ENCODE results near the gene CFAP46. TPM values are rescaled to one million over a fixed set of nuclear protein-coding genes. Genes with fewer than 3 reads are reported as not detected.
A peak's percentile ranks its signal among the peaks of the same experiment; 100 is the strongest.

Gene CFAP46
- total and polyA plus RNA-seq, 2 of the 8 experiments (the other 6 are each of a cell fraction or from before 2014, with no cell fraction given), result 2.6 to 4.8 TPM

DNA sequence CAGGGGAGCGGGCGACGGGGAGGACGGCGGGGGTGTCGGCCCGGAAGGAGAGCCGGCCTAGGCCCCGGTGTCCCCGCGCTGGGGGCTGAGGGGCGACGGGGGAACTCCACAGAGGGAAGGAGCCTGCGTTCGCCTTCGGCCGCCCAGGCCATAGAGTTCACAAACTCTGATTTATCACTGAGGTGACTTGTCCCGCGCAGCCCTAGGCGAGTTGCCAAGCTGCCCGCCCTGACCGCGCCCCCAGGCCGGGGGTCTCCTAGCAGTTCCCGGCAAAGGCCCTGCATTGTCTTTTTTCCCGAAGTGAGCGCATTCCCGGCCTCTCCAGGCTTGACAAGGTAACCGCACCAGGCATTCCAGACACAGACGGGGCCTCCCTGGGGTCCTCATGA, 153.5 kb downstream of the CFAP46 start:
- Histone ChIP-seq H3K79me1 (ENCODE audit: low read depth, low read length) (no peaks in the 10 kb centered on the region), H3K27me3 (replicated peaks in 1 of 4; ENCODE audit: control insufficient read depth in 3 of 4, extremely low read depth in 1 of 4, insufficient read depth in 3 of 4, low read length in 3 of 4) (peaks cover 64 to 70% (median 69%) of the 10 kb centered on the region in 4 experiments), H3K9me3 (ENCODE audit: insufficient read depth in 2 of 2, low read depth in 1 of 2, low read length in 1 of 2) (no peaks in the 10 kb centered on the region; a peak in 1 of 4 replicates), H4K8ac (ENCODE audit: extremely low read depth, insufficient read depth, low read length) (no peak overlapping the region), H2BK5ac (ENCODE audit: low read depth, low read length) (no peak overlapping the region), H3K4ac (replicated peaks; ENCODE audit: insufficient read length, low read depth, low read length) (no peak overlapping the region), H3K27ac (ENCODE audit: low read depth, low read length) (no peak overlapping the region), H3K79me2 (ENCODE audit: control insufficient read depth in 1 of 2, insufficient read depth in 2 of 2, low read length in 2 of 2) (no peaks in the 10 kb centered on the region), H4K5ac (ENCODE audit: insufficient read length, low read depth, low read length) (no peak overlapping the region), H3K23me2 (ENCODE audit: low read depth, low read length) (peaks cover 7% of the 10 kb centered on the region; the same call in 1 of the 2 replicates), H3K56ac (replicated peaks; ENCODE audit: insufficient read length, low read depth, low read length) (no peak overlapping the region), H2BK12ac (ENCODE audit: low read depth, low read length) (no peak overlapping the region), H2BK15ac (ENCODE audit: low read length) (no peak overlapping the region), H2BK120ac (replicated peaks; ENCODE audit: low read depth, low read length) (no peak overlapping the region), H3K14ac (ENCODE audit: insufficient read length) (no peak overlapping the region), H3K18ac (ENCODE audit: extremely low read depth, low read length) (no peak overlapping the region), H2BK20ac (ENCODE audit: low read length) (no peak overlapping the region), H3K23ac (ENCODE audit: insufficient read length) (no peak overlapping the region), H3K9ac (replicated peaks in 1 of 4; ENCODE audit: extremely low read depth in 1 of 4, low read depth in 3 of 4, low read length in 3 of 4) (no peak overlapping the region), H3K4me2 (ENCODE audit: insufficient read depth in 1 of 2, low read depth in 2 of 2, low read length in 2 of 2) (peak overlapping the region; percentile 46 to 78), H3K36me3 (ENCODE audit: control insufficient read depth in 2 of 4, insufficient read depth in 4 of 4, low read length in 3 of 4) (peaks cover 0 to 28% (median 0%) of the 10 kb centered on the region in 4 experiments; a peak in 2 of 8 replicates), H2AFZ (ENCODE audit: low read length) (no peak overlapping the region), H2AK5ac (ENCODE audit: low read depth, low read length) (no peak overlapping the region), H3K4me1 (replicated peaks in 1 of 4; ENCODE audit: control insufficient read depth in 3 of 4, insufficient read depth in 4 of 4, low read length in 3 of 4) (peaks cover 0 to 18% (median 8%) of the 10 kb centered on the region in 4 experiments; a peak in 6 of 7 replicates), H4K91ac (replicated peaks; ENCODE audit: insufficient read length, low read length) (no peak overlapping the region), H3K4me3 (ENCODE audit: extremely low read depth in 1 of 4, insufficient read depth in 2 of 4, low read depth in 3 of 4, low read length in 4 of 4) (peak overlapping the region; percentile 18 to 62 (median 40); a peak in 7 of 8 replicates), H4K20me1 (replicated peaks in 1 of 2; ENCODE audit: control insufficient read depth in 1 of 2, insufficient read depth in 2 of 2, low read length in 2 of 2) (peaks cover 5 to 7% of the 10 kb centered on the region in 2 experiments)
- ChIA-PET CTCF (ENCODE audit: partially characterized antibody) (interaction anchor here (1.0 kb wide), 1 partner anchor 134 kb away, joined by 3 read pairs; no protein-coding TSS in a partner anchor), POLR2A (ENCODE audit: partially characterized antibody) (interaction anchor here (0.6 kb wide), 1 partner anchor 70 kb away, joined by 3 read pairs; no protein-coding TSS in a partner anchor)
- no peak for FAIRE-seq
- DNase-seq (ENCODE audit: low read depth in 1 of 2, low spot score in 2 of 2), result no peak
- 14% methylated on average over 12 of the region's 30 CpGs; no CpG with 5 or more reads in 1 of the 2 experiments for WGBS, 2 experiments (ENCODE audit: extremely low coverage in 1 of 2, insufficient coverage in 1 of 2, insufficient read length in 1 of 2, insufficient replicate concordance in 2 of 2, low coverage in 1 of 2, low lambda C conversion rate in 2 of 2, missing lambda C conversion rate in 1 of 2)
- no peak for TF ChIP-seq CHD1 (IDR thresholded peaks at IDR 0.05; ENCODE audit: low read depth, low read length)
- TF ChIP-seq BRCA1 (IDR thresholded peaks at IDR 0.05; ENCODE audit: low read depth, low read length), result no peak
- TF ChIP-seq, protein P1, sequence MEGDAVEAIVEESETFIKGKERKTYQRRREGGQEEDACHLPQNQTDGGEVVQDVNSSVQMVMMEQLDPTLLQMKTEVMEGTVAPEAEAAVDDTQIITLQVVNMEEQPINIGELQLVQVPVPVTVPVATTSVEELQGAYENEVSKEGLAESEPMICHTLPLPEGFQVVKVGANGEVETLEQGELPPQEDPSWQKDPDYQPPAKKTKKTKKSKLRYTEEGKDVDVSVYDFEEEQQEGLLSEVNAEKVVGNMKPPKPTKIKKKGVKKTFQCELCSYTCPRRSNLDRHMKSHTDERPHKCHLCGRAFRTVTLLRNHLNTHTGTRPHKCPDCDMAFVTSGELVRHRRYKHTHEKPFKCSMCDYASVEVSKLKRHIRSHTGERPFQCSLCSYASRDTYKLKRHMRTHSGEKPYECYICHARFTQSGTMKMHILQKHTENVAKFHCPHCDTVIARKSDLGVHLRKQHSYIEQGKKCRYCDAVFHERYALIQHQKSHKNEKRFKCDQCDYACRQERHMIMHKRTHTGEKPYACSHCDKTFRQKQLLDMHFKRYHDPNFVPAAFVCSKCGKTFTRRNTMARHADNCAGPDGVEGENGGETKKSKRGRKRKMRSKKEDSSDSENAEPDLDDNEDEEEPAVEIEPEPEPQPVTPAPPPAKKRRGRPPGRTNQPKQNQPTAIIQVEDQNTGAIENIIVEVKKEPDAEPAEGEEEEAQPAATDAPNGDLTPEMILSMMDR (IDR thresholded peaks at IDR 0.05; ENCODE audit: control extremely low read depth in 1 of 3, insufficient read depth in 1 of 3, low read depth in 1 of 3, low read length in 3 of 3), result no peak
